Spleen (tissue), 7 donors: Measurements from ENCODE around the gene OXER1.

Source experiments
- POLR2A ChIP-seq, 3 donors: fragments of 450-650 bp; IDR thresholded peaks; one replicate each; pipeline ENCODE4 v1.5.1; 2017; ENCODE audit warnings: antibody characterized with exemption in 3 of 3, mild to moderate bottlenecking in 1 of 3
- TF ChIP-seq, protein P1 (sequence below), 11 experiments: fragments of 200-600 bp in 7 of 11; fragments of 450-650 bp in 4 of 11; sonication (generic) in 4 of 11; IDR thresholded peaks in 8 of 11; conservative IDR thresholded peaks in 3 of 11; 1 replicate in 7 of 11; 2 replicates in 4 of 11; pipeline versions ENCODE4 v1.4.0 to v1.8.0; 2016 to 2021; ENCODE audit warnings: antibody characterized with exemption in 11 of 11, inconsistent platforms in 4 of 11, mild to moderate bottlenecking in 1 of 11
- donor health status: DM: no; HTN: no; CAD: no; lungs with moderate emphysema.
- donor health status: DM: no; HTN: no; CAD: no.
- donor health status: DM: no; HTN: no; CAD: no.

DNA sequence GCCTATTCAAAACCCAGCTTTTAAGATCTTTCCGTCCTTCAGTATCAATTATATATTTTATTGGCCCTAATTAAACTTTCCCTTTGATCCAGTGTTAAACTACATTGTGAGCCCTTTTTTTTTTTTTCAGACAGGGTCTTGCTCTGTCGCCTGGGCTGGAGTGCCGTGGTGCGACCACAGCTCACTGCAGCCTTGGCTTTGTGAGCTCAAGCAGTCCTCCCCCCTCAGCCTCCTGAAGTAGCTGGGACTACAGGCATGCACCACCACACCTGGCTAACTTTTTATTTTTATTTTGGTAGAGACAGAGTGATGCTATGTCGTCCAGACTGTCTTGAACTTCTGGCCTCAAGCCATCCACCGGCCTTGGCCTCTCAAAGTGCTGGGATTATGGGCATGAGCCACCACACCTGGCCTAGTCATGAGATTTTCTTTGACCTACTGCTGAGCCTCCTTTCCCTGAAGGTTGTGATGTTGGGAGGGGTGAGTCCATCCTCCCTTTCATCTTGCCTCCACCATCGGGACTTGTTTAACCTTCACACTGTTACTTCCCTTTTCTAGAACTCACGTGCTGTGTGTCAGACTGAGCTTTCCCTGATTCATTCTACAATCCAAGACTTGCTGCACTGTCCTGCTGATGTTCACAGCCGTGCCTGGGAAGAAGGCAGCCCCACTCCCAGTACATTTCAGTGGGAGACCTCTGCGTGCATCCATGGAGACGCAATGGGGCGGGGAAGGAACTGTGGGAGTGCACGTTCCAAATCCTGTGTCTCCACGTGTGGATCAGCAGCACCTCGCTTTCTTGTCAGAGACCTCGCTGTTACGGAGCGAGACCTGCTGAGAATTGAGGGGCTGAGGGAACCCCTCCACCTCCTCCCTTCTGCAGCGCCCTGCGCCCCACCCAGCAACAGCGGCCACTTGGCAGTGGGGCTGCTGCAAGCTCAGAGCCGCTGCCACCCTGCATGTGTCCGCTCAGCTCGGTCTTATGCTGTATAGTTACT lies 10.8 kb downstream of the OXER1 start:
- TF ChIP-seq, protein P1, sequence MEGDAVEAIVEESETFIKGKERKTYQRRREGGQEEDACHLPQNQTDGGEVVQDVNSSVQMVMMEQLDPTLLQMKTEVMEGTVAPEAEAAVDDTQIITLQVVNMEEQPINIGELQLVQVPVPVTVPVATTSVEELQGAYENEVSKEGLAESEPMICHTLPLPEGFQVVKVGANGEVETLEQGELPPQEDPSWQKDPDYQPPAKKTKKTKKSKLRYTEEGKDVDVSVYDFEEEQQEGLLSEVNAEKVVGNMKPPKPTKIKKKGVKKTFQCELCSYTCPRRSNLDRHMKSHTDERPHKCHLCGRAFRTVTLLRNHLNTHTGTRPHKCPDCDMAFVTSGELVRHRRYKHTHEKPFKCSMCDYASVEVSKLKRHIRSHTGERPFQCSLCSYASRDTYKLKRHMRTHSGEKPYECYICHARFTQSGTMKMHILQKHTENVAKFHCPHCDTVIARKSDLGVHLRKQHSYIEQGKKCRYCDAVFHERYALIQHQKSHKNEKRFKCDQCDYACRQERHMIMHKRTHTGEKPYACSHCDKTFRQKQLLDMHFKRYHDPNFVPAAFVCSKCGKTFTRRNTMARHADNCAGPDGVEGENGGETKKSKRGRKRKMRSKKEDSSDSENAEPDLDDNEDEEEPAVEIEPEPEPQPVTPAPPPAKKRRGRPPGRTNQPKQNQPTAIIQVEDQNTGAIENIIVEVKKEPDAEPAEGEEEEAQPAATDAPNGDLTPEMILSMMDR (IDR thresholded peaks at IDR 0.05 in 8 of 11, conservative IDR thresholded peaks at IDR 0.05 in 3 of 11): no peak
- no peak for TF ChIP-seq POLR2A (IDR thresholded peaks at IDR 0.05)
